PC-9 (cell line): ENCODE results near the gene TUFT1. TPM values are rescaled to one million over a fixed set of nuclear protein-coding genes. Genes with fewer than 3 reads are reported as not detected.

Experiments
- BruUV-seq: library from RNA; stranded (reverse); fragments of 400-500 nt; replicated peaks from 2 replicates; lab custom pipeline; 2021; lab: Mats Ljungman, UMichigan
- CTCF ChIA-PET: fragments of 300-600 bp; sonication (Branson Sonifier 250); formaldehyde crosslinking; loops from one replicate; lab custom pipeline; 2022; ENCODE audit warnings: antibody characterized with exemption; lab: Charles Lee
- POLR2A ChIA-PET: fragments of 300-600 bp; sonication (Branson Sonifier 250); formaldehyde crosslinking; loops from one replicate; lab custom pipeline; 2022; ENCODE audit warnings: antibody characterized with exemption; ENCODE audit not compliant: unreplicated experiment; lab: Charles Lee
- DNase-seq, 2 experiments: peaks; one replicate each; pipeline versions ENCODE4 v3.0.0 to v3.0.0-alpha.2; 2015 to 2022; ENCODE audit warnings: mixed read lengths in 1 of 2
- H2AFZ ChIP-seq: fragments of 200-600 bp; sonication (generic); 2 replicates; pipeline ENCODE4 v1.8.1; 2017; ENCODE audit warnings: antibody characterized with exemption
- H3F3A ChIP-seq: fragments of 200-600 bp; sonication (generic); 2 replicates; pipeline ENCODE4 v1.8.1; 2017; ENCODE audit warnings: antibody characterized with exemption, mild to moderate bottlenecking, low read depth; ENCODE audit not compliant: insufficient read depth
- H3K27ac ChIP-seq: fragments of 200-600 bp; sonication (generic); 2 replicates; pipeline ENCODE4 v1.6.1; 2016; ENCODE audit warnings: mixed run types
- H3K27me3 ChIP-seq: fragments of 200-600 bp; sonication (generic); 2 replicates; pipeline ENCODE4 v1.6.1; 2016; ENCODE audit warnings: low read depth, mixed run types; ENCODE audit not compliant: insufficient read depth
- H3K36me3 ChIP-seq: fragments of 200-600 bp; sonication (generic); 2 replicates; pipeline ENCODE4 v1.6.1; 2016; ENCODE audit warnings: low read depth, mixed run types
- H3K4me1 ChIP-seq: fragments of 200-600 bp; sonication (generic); replicated peaks from 2 replicates; pipeline ENCODE4 v1.6.1; 2016; ENCODE audit warnings: mixed run types; ENCODE audit not compliant: insufficient read depth
- H3K4me2 ChIP-seq: fragments of 200-600 bp; sonication (generic); 2 replicates; pipeline ENCODE4 v1.6.1; 2017; ENCODE audit warnings: mixed run types
- H3K4me3 ChIP-seq: fragments of 200-600 bp; sonication (generic); 2 replicates; pipeline ENCODE4 v1.6.1; 2016; ENCODE audit warnings: mixed run types
- H3K79me2 ChIP-seq: fragments of 200-600 bp; sonication (generic); 2 replicates; pipeline ENCODE4 v1.6.1; 2017; ENCODE audit warnings: low read depth, mixed run types
- H3K9me2 ChIP-seq: fragments of 200-600 bp; sonication (generic); 2 replicates; pipeline ENCODE4 v1.8.1; 2017; ENCODE audit warnings: mild to moderate bottlenecking; ENCODE audit not compliant: insufficient read depth
- H3K9me3 ChIP-seq: fragments of 200-600 bp; sonication (generic); 2 replicates; pipeline ENCODE4 v1.8.1; 2016; ENCODE audit warnings: low read depth; ENCODE audit not compliant: insufficient read depth
- H4K20me1 ChIP-seq: fragments of 200-600 bp; sonication (generic); 2 replicates; pipeline ENCODE4 v1.8.1; 2017; ENCODE audit not compliant: insufficient read depth
- CTCF ChIP-seq: fragments of 200-600 bp; sonication (generic); conservative IDR thresholded peaks from 2 replicates; pipeline ENCODE4 v1.6.1; 2017; ENCODE audit warnings: mixed run types, antibody characterized with exemption, mild to moderate bottlenecking, moderate library complexity
- EZH2 ChIP-seq: fragments of 200-600 bp; sonication (generic); IDR thresholded peaks from 2 replicates; pipeline ENCODE4 v1.8.0; 2017; ENCODE audit warnings: antibody characterized with exemption, low read depth
- intact Hi-C: fragments of 100-400 bp; cut with micrococcal nuclease; formaldehyde crosslinking; loops from one replicate; pipeline ENCODE4 v1.10.0; 2022; ENCODE audit not compliant: unreplicated experiment
- total RNA-seq: library from RNA; stranded (reverse); gene quantifications from 2 replicates; pipeline ENCODE4 v1.2.3, GENCODE V29; 2021

TUFT1 gene
- total RNA-seq, 1 experiment from 2014 or later, result 35.3 TPM

- ChIA-PET CTCF (interaction anchor here (0.5 kb wide), 1 partner anchor 309 kb away, joined by 3 read pairs; no protein-coding TSS in a partner anchor), POLR2A (interaction anchor here (0.7 kb wide), 1 partner anchor 156 kb away, joined by 17 read pairs; no protein-coding TSS in a partner anchor)
- Histone ChIP-seq H2AFZ (no peak overlapping the region), H3K4me1 (peaks cover 70% of the 10 kb centered on the region), H3K4me2 (no peak overlapping the region), H4K20me1 (no peaks in the 10 kb centered on the region), H3K27me3 (no peaks in the 10 kb centered on the region), H3K9me2 (no peaks in the 10 kb centered on the region), H3F3A (peaks cover 29% of the 10 kb centered on the region), H3K9me3 (no peaks in the 10 kb centered on the region), H3K4me3 (no peak overlapping the region), H3K27ac (peak overlapping the region; percentile 88; the same call in 1 of the 2 replicates), H3K36me3 (no peaks in the 10 kb centered on the region), H3K79me2 (peaks cover 27% of the 10 kb centered on the region)
- TF ChIP-seq EZH2 (no peak), CTCF (no peak)
- intact Hi-C loops, result no loop called here
- DNase-seq, result no peak
- BruUV-seq, result no TSS peak
These were observed 70.0 kb downstream of the TUFT1 start for GRCh38 chr1:151610142-151610541.

- CTCF ChIA-PET, result no interaction called here
These were observed 71.2 kb downstream of the TUFT1 start for GRCh38 chr1:151611288-151611790.

GRCh38 chr1:151611832-151612500 lies 71.9 kb downstream of the TUFT1 start, which contains the start of gene SNX27:
SNX27 (plus strand) TSS chr1:151612050; CDS start chr1:151612202, 152 bp downstream.
- POLR2A ChIA-PET, result interaction anchor here (0.5 to 0.6 kb wide), 2 partner anchors 57 to 69 kb away, joined by 3 to 14 read pairs; no protein-coding TSS in a partner anchor
- no peaks in the 10 kb centered on the region for H3K27me3 ChIP-seq
- DNase-seq, result peak; percentile 78 to 83
- H3K9me2 ChIP-seq, result no peaks in the 10 kb centered on the region
- no peaks in the 10 kb centered on the region for H3K9me3 ChIP-seq
- H3K4me1 ChIP-seq, result peaks cover 74% of the 10 kb centered on the region
- H3K4me3 ChIP-seq, result peak within 1 kb of the TSS; percentile 71
- CTCF ChIA-PET, result no interaction called here
- peaks cover 45% of the 10 kb centered on the region for H3K79me2 ChIP-seq
- no peaks in the 10 kb centered on the region for H3K36me3 ChIP-seq
- H3F3A ChIP-seq, result peaks cover 20% of the 10 kb centered on the region
- H3K27ac ChIP-seq, result peak within 1 kb of the TSS; percentile 88
- intact Hi-C loops, result no loop called here
- H3K4me2 ChIP-seq, result peak within 1 kb of the TSS; percentile 93
- TF ChIP-seq CTCF (no peak), EZH2 (no peak)
- peak within 1 kb of the TSS; percentile 94 for H2AFZ ChIP-seq
- H4K20me1 ChIP-seq, result no peaks in the 10 kb centered on the region
- BruUV-seq, result no TSS peak

More at GRCh38 chr1:151611288-151611790, 71.2 kb downstream of the TUFT1 start:
- Histone ChIP-seq H4K20me1 (no peaks in the 10 kb centered on the region), H3K79me2 (peaks cover 38% of the 10 kb centered on the region), H3F3A (peaks cover 23% of the 10 kb centered on the region), H3K36me3 (no peaks in the 10 kb centered on the region), H3K4me3 (peak overlapping the region; percentile 71; the same call in 1 of the 2 replicates), H3K27ac (peak overlapping the region; percentile 88), H3K4me2 (peak overlapping the region; percentile 93), H3K9me3 (no peaks in the 10 kb centered on the region), H3K9me2 (no peaks in the 10 kb centered on the region), H3K4me1 (peaks cover 74% of the 10 kb centered on the region), H3K27me3 (no peaks in the 10 kb centered on the region), H2AFZ (peak overlapping the region; percentile 94; the same call in 1 of the 2 replicates)
- peak; percentile 36 to 95 for DNase-seq
- TF ChIP-seq EZH2 (no peak), CTCF (no peak)
- intact Hi-C loops, result no loop called here
- POLR2A ChIA-PET, result interaction anchor here (0.5 to 0.6 kb wide), 2 partner anchors 14 to 78 kb away, joined by 3 to 8 read pairs; no protein-coding TSS in a partner anchor
- BruUV-seq, result no TSS peak
